Umbilical cord (tissue), 2 donors: ENCODE results near the gene SMIM11. TPM values are rescaled to one million over a fixed set of nuclear protein-coding genes. Genes with fewer than 3 reads are reported as not detected.
"Not testable (repeated sequence)": the region's sequence is repeated elsewhere in the genome, so short reads cannot be mapped to it uniquely, and the experiment has no call there.

Experiments
- DNase-seq: peaks from one replicate; pipeline ENCODE4 v3.0.0-alpha.2; 2015; ENCODE audit warnings: low spot score
- total RNA-seq: library from RNA; depleted of rRNA; stranded (reverse); fragments of >200 nt; gene quantifications from one replicate; pipeline ENCODE4 v1.2.3, GENCODE V29; 2014; ENCODE audit warnings: low replicate concordance; ENCODE audit not compliant: insufficient read depth

Gene SMIM11
- total RNA-seq, 1 donor from 2014 or later: 6.5 TPM

GRCh38 chr21:34417448-34418077, 42.3 kb downstream of the SMIM11 start:
- not testable (repeated sequence) for DNase-seq

- DNase-seq: not testable (repeated sequence)
Measured at GRCh38 chr21:34423805-34424204, 48.5 kb downstream of the SMIM11 start, which contains the start of gene SMIM34. Gene SMIM34, minus strand, starts transcription at chr21:34423951. Its CDS starts 112 bp downstream, at chr21:34423839.

- DNase-seq: not testable (repeated sequence)
Measured at GRCh38 chr21:34427339-34427738, 52.0 kb downstream of the SMIM11 start.

GRCh38 chr21:34428441-34428840, 53.1 kb downstream of the SMIM11 start:
- not testable (repeated sequence) for DNase-seq

- not testable (repeated sequence) for DNase-seq
Measured at GRCh38 chr21:34429710-34430109, 54.4 kb downstream of the SMIM11 start.

Other genes with a start within 250 kb of the SMIM11 start
- gene KCNE2, start 11.5 kb upstream of the SMIM11 start, total RNA-seq: 0.72 TPM
- gene SMIM34, start 48.4 kb downstream of the SMIM11 start, total RNA-seq: not detected
- gene KCNE1, start 136.7 kb downstream of the SMIM11 start, total RNA-seq: 0.72 TPM
- 90.5 TPM for gene RCAN1, start 239.6 kb downstream of the SMIM11 start, total RNA-seq